Body of pancreas (tissue), 4 donors: ENCODE measurements around the gene NOB1. TPM values are rescaled to one million over a fixed set of nuclear protein-coding genes. Genes with fewer than 3 reads are reported as not detected.

Experiments
- ATAC-seq: fragments of 150-250 bp; one replicate; pipeline ENCODE4 v1.9.1; 2016
- DNase-seq, 4 donors: peaks; one replicate each; pipeline ENCODE4 v3.0.0-alpha.2; 2019
- H3K27ac ChIP-seq, 4 donors: fragments of 200-600 bp; sonication (generic); 1 replicate in 3 of 4; 2 replicates in 1 of 4; pipeline versions ENCODE4 v1.5.1 to v1.6.1; 2016 to 2019; ENCODE audit warnings: mild to moderate bottlenecking in 1 of 4, mixed read lengths in 1 of 4, moderate library complexity in 1 of 4
- H3K27me3 ChIP-seq, 2 donors: fragments of 200-600 bp; sonication (generic); one replicate each; pipeline ENCODE4 v1.6.0; 2016; ENCODE audit warnings: mild to moderate bottlenecking in 1 of 2
- H3K36me3 ChIP-seq, 2 donors: fragments of 200-600 bp; sonication (generic); replicated peaks in 1 of 2; 2 replicates each; pipeline ENCODE4 v1.5.1; 2016; ENCODE audit warnings: low read depth in 2 of 2; ENCODE audit not compliant: insufficient read depth in 1 of 2
- H3K4me1 ChIP-seq: fragments of 200-600 bp; sonication (generic); one replicate; pipeline ENCODE4 v1.6.0; 2016
- H3K4me3 ChIP-seq, 2 donors: fragments of 200-600 bp; sonication (generic); 1 replicate in 1 of 2; 2 replicates in 1 of 2; pipeline ENCODE4 v1.5.1; 2016 to 2019
- H3K9me3 ChIP-seq, 3 donors: fragments of 200-600 bp; sonication (generic); 1 replicate in 2 of 3; 2 replicates in 1 of 3; pipeline ENCODE4 v1.5.1; 2016
- POLR2A ChIP-seq, 3 donors: fragments of 450-650 bp; IDR thresholded peaks; one replicate each; pipeline ENCODE4 v1.6.1; 2016; ENCODE audit warnings: antibody characterized with exemption in 3 of 3, mild to moderate bottlenecking in 2 of 3
- WGBS, 2 donors: methylation state at CpG; one replicate each; pipeline ENCODE4 v1.1.5; 2017; 5-methylcytosine and 5-hydroxymethylcytosine counted together
- intact Hi-C: fragments of 100-400 bp; cut with DNase I; formaldehyde crosslinking; loops from one replicate; pipeline ENCODE4 v1.15.1; 2023
- total RNA-seq, 2 donors: library from RNA; depleted of rRNA; stranded (reverse); fragments of >200 nt; gene quantifications; one replicate each; pipeline ENCODE4 v1.1.0, GENCODE V29; 2016
- TF ChIP-seq, protein P1 (sequence below), 7 experiments: fragments of 450-650 bp in 4 of 7; fragments of 200-600 bp in 3 of 7; sonication (generic) in 3 of 7; IDR thresholded peaks; one replicate each; pipeline ENCODE4 v1.5.1; 2016 to 2019; ENCODE audit warnings: antibody characterized with exemption in 7 of 7

The NOB1 gene
- total RNA-seq, 2 donors from 2014 or later, result 28.0 to 69.0 TPM

DNA sequence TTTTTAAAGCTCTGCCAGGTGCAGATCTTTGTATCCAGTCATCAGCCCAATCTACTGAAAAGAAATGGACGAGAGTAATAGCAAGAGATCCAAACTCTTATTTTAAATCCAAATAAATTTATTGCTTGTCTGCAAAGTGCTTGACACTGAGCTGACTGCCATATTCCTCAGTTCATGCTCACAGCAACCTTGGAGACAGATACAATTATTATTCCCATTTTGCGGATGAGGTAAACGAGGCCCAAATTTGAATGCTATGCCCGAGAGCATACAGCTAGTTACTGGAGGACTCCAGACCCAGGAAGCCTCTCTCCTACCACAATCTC is 620 bp downstream of the NOB1 start:
- no peak for ATAC-seq
- Histone ChIP-seq H3K36me3 (peaks cover 2 to 10% of the 10 kb centered on the region in 2 donors), H3K9me3 (no peaks in the 10 kb centered on the region), H3K27ac (peak overlapping the region in 3 of 4 donors; percentile 59 to 79 (median 79)), H3K27me3 (no peaks in the 10 kb centered on the region), H3K4me1 (peaks cover 24% of the 10 kb centered on the region), H3K4me3 (peak overlapping the region; percentile 85 to 96)
- no peak for DNase-seq
- 4 to 10% methylated on average over 4 of the region's 4 CpGs for WGBS, 2 donors
- intact Hi-C loops, result loop anchor here (5.0 kb wide), 1 partner anchor 47 kb away; no protein-coding TSS in a partner anchor
- TF ChIP-seq, protein P1, sequence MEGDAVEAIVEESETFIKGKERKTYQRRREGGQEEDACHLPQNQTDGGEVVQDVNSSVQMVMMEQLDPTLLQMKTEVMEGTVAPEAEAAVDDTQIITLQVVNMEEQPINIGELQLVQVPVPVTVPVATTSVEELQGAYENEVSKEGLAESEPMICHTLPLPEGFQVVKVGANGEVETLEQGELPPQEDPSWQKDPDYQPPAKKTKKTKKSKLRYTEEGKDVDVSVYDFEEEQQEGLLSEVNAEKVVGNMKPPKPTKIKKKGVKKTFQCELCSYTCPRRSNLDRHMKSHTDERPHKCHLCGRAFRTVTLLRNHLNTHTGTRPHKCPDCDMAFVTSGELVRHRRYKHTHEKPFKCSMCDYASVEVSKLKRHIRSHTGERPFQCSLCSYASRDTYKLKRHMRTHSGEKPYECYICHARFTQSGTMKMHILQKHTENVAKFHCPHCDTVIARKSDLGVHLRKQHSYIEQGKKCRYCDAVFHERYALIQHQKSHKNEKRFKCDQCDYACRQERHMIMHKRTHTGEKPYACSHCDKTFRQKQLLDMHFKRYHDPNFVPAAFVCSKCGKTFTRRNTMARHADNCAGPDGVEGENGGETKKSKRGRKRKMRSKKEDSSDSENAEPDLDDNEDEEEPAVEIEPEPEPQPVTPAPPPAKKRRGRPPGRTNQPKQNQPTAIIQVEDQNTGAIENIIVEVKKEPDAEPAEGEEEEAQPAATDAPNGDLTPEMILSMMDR (IDR thresholded peaks at IDR 0.05), result no peak
- TF ChIP-seq POLR2A (IDR thresholded peaks at IDR 0.05), result no peak

DNA sequence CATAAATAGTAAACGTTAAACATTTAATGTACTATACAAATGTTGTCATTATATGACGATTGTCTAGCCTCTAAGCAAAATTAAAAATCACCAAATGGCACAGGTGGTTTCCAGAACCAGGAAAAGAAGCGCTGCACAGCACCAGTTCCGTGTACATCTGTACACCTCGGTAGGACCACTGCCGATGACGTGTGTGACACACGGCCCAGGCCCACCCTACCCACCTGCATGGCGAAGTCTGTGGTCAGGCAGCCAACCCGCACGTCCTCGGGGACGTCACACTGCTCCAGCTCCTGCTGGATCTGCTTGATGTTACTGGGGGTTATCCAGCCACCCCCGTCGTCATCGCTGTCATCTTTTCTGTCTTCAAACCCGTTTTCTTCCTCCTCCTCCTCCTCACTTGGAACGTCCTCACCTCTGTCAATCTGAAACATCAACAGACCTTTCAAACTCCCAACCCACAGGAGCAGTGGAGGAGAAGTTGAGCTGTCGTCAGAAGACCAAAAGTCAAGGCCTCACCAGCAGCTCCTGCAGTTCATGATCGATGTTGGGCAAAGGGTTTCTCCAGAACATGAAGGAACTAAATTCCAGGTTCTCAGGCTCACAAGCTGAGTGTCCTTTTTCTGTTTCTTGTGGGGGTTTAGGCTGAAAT is 5.9 kb downstream of the NOB1 start:
- ATAC-seq, result no peak

DNA sequence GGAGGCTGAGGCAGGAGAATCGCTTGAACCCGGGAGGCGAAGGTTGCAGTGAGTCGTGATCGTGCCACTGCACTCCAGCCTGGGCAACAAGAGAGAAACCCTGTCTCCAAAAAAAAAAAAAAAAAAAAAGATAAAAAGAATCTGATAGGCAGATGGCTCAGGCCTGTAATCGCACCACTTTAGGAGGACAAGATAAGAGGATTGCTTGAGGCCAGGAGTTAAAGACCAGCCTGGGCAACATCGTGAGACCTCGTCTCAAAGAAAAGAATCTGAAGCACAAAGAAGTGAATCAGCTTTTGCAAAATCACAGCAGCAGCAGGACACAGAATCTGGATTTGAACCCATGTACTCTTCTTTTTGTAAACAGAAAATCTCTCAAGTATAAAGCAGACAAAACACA is 7.6 kb downstream of the NOB1 start:
- H3K4me1 ChIP-seq, result peaks cover under 1% of the 10 kb centered on the region
- no peaks in the 10 kb centered on the region for H3K27me3 ChIP-seq
- H3K27ac ChIP-seq, result no peak overlapping the region
- intact Hi-C loops, result no loop called here
- TF ChIP-seq POLR2A (IDR thresholded peaks at IDR 0.05), result no peak
- TF ChIP-seq, protein P1 (IDR thresholded peaks at IDR 0.05), result no peak
- DNase-seq (no peak), ATAC-seq (no peak)
- WGBS, 2 donors, result 89 to 91% methylated on average over 8 of the region's 8 CpGs
- no peaks in the 10 kb centered on the region for H3K9me3 ChIP-seq
- H3K4me3 ChIP-seq, result no peak overlapping the region
- H3K36me3 ChIP-seq, result peaks cover 13 to 59% of the 10 kb centered on the region in 2 donors

More for the DNA sequence above, 5.9 kb downstream of the NOB1 start:
- peaks cover 13 to 51% of the 10 kb centered on the region in 2 donors for H3K36me3 ChIP-seq
- H3K27ac ChIP-seq, result no peak overlapping the region
- intact Hi-C loops, result no loop called here
- TF ChIP-seq, protein P1 (IDR thresholded peaks at IDR 0.05), result no peak
- TF ChIP-seq POLR2A (IDR thresholded peaks at IDR 0.05), result no peak
- H3K4me3 ChIP-seq, result no peak overlapping the region
- 81 to 85% methylated on average over 20 of the region's 20 CpGs for WGBS, 2 donors
- no peak for DNase-seq
- H3K4me1 ChIP-seq, result peaks cover 18% of the 10 kb centered on the region
- H3K9me3 ChIP-seq, result no peaks in the 10 kb centered on the region
- no peaks in the 10 kb centered on the region for H3K27me3 ChIP-seq

DNA sequence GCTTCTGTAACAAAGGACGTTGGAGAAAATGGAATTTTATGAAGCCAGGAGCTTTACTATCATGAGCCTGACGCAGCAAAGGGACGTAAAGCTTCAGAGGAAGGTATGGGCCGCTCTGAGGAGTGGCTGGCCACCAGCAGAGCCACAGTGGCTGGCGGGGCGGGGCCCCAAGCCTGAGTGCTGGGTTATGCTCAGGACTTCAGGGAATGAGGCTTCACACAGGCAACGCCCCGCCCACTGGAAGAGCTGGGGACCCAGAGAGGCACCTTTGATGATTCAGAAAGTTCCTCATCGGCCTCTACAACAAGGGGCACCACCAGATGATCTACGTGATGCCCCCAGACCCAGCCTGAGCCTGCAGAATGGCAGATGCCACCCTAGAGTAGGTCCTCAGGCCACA is 8.8 kb downstream of the NOB1 start:
- no peak overlapping the region for H3K27ac ChIP-seq
- no peak for ATAC-seq
- intact Hi-C loops, result no loop called here

More for the DNA sequence above, 8.8 kb downstream of the NOB1 start:
- no peaks in the 10 kb centered on the region for H3K4me1 ChIP-seq
- WGBS, 2 donors, result 84 to 89% methylated on average over 5 to 10 of the region's 10 CpGs
- H3K4me3 ChIP-seq, result no peak overlapping the region
- peaks cover 13 to 65% of the 10 kb centered on the region in 2 donors for H3K36me3 ChIP-seq
- no peaks in the 10 kb centered on the region for H3K27me3 ChIP-seq
- no peaks in the 10 kb centered on the region for H3K9me3 ChIP-seq
- no peak for DNase-seq
- no peak for TF ChIP-seq POLR2A (IDR thresholded peaks at IDR 0.05)
- TF ChIP-seq, protein P1 (IDR thresholded peaks at IDR 0.05), result no peak
